ENCODE data around the gene OTULINL. TPM values are rescaled to one million over a fixed set of nuclear protein-coding genes. Genes with fewer than 3 reads are reported as not detected.

The OTULINL gene
- total and polyA plus RNA-seq, 4 experiments from 2014 or later = 17.8 to 39.6 (median 25.5) TPM

DNA sequence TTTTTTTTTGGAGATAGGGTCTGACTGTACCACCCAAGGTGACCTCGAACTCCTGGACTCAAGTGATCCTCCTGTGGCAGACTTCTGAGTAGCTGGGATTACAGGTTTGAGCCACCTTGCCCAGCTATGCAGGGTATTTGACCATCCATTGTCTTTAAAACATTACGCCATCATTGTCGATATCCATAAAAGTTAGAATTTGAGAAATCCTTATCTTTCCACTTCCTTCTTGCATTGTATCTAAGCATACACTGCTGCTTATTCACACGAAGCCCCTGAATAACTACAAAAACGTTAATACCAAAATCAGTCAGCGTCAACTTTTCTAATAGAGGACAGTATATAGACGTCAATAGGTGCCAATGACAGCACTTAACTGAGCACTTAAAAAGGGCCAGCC, 5.4 kb upstream of the OTULINL start:
- H3K27ac Mint-ChIP-seq = no peak overlapping the region
- H3K36me3 ChIP-seq (ENCODE audit: insufficient read depth, low read length) = no peaks in the 10 kb centered on the region
- no peaks in the 10 kb centered on the region for H3K27me3 ChIP-seq (ENCODE audit: insufficient read depth, low read length)
- H3K27ac ChIP-seq (ENCODE audit: low read depth, low read length) = no peak overlapping the region
- peaks cover 0 to 7% (median 2%) of the 10 kb centered on the region in 4 donors for H3K4me1 Mint-ChIP-seq
- peaks cover 1% of the 10 kb centered on the region for H3K4me1 ChIP-seq (ENCODE audit: insufficient read depth, low read length)
- no peaks in the 10 kb centered on the region for H3K27me3 Mint-ChIP-seq
- DNase-seq = no peak
- POLR2A ChIA-PET (ENCODE audit: partially characterized antibody) = no interaction called here
- CTCF ChIA-PET (ENCODE audit: partially characterized antibody) = no interaction called here
- H3K9me3 ChIP-seq (ENCODE audit: control insufficient read depth in 1 of 2, low read length in 2 of 2) = no peaks in the 10 kb centered on the region
- intact Hi-C loops (cut with micrococcal nuclease) = no loop called here
- H3K4me3 ChIP-seq (ENCODE audit: low read length in 2 of 2) = no peak overlapping the region
- H3K4me3 Mint-ChIP-seq = no peak overlapping the region
- H3K36me3 Mint-ChIP-seq = no peaks in the 10 kb centered on the region
- peaks cover 0 to 2% (median 0%) of the 10 kb centered on the region in 8 donors for H3K9me3 Mint-ChIP-seq

- Mint-ChIP-seq H3K4me1 (peaks cover under 1 to 8% (median 2%) of the 10 kb centered on the region in 4 donors), H3K9me3 (peaks cover 0 to 2% (median 0%) of the 10 kb centered on the region in 8 donors), H3K27ac (no peak overlapping the region), H3K27me3 (no peaks in the 10 kb centered on the region), H3K4me3 (no peak overlapping the region), H3K36me3 (no peaks in the 10 kb centered on the region)
- ChIA-PET POLR2A (ENCODE audit: partially characterized antibody) (no interaction called here), CTCF (ENCODE audit: partially characterized antibody) (interaction anchor here (1.0 to 1.1 kb wide), 2 partner anchors 14 to 72 kb away, joined by 3 read pairs; no protein-coding TSS in a partner anchor)
- H3K36me3 ChIP-seq (ENCODE audit: insufficient read depth, low read length) = no peaks in the 10 kb centered on the region
- peaks cover 3% of the 10 kb centered on the region for H3K4me1 ChIP-seq (ENCODE audit: insufficient read depth, low read length)
- no peak for DNase-seq
- no peaks in the 10 kb centered on the region for H3K9me3 ChIP-seq (ENCODE audit: control insufficient read depth in 1 of 2, low read length in 2 of 2)
- no peak overlapping the region for H3K27ac ChIP-seq (ENCODE audit: low read depth, low read length)
- H3K4me3 ChIP-seq (ENCODE audit: low read length in 2 of 2) = no peak overlapping the region
- intact Hi-C loops (cut with micrococcal nuclease) = no loop called here
- H3K27me3 ChIP-seq (ENCODE audit: insufficient read depth, low read length) = no peaks in the 10 kb centered on the region
Measured at GRCh38 chr5:14577079-14577725, 4.4 kb upstream of the OTULINL start.

DNA sequence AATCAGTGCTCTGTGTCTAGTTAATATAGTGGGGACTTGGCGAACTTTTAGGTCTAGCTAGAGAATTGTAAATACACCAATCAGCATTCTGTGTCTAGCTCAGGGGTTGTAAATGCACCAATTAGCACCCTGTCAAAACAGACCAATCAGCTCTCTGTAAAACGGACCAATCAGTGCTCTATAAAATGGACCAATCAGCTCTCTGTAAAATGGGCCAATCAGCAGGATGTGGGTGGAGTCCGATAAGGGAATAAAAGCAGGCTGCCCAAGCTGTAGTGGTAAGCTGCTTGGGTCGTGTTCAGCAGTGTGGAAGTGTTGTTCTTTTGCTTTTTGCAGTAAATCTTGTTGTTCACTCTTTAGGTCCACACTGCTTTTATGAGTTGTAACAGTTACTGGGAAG, 3.6 kb upstream of the OTULINL start:
- no peaks in the 10 kb centered on the region for H3K36me3 ChIP-seq (ENCODE audit: insufficient read depth, low read length)
- no peak overlapping the region for H3K27ac ChIP-seq (ENCODE audit: low read depth, low read length)
- intact Hi-C loops (cut with micrococcal nuclease) = no loop called here
- Mint-ChIP-seq H3K36me3 (peaks cover 0 to 2% of the 10 kb centered on the region in 2 donors), H3K9me3 (no peaks in the 10 kb centered on the region), H3K27ac (no peak overlapping the region), H3K27me3 (no peaks in the 10 kb centered on the region), H3K4me1 (peaks cover 3 to 16% (median 7%) of the 10 kb centered on the region in 4 donors), H3K4me3 (no peak overlapping the region)
- DNase-seq = no peak
- H3K9me3 ChIP-seq (ENCODE audit: control insufficient read depth in 1 of 2, low read length in 2 of 2) = no peaks in the 10 kb centered on the region
- peaks cover 8% of the 10 kb centered on the region for H3K4me1 ChIP-seq (ENCODE audit: insufficient read depth, low read length)
- H3K27me3 ChIP-seq (ENCODE audit: insufficient read depth, low read length) = no peaks in the 10 kb centered on the region
- H3K4me3 ChIP-seq (ENCODE audit: low read length in 2 of 2) = no peak overlapping the region
- POLR2A ChIA-PET (ENCODE audit: partially characterized antibody) = no interaction called here
- CTCF ChIA-PET (ENCODE audit: partially characterized antibody) = interaction anchor here (1.0 to 1.1 kb wide), 2 partner anchors 13 to 71 kb away, joined by 3 read pairs; no protein-coding TSS in a partner anchor

DNA sequence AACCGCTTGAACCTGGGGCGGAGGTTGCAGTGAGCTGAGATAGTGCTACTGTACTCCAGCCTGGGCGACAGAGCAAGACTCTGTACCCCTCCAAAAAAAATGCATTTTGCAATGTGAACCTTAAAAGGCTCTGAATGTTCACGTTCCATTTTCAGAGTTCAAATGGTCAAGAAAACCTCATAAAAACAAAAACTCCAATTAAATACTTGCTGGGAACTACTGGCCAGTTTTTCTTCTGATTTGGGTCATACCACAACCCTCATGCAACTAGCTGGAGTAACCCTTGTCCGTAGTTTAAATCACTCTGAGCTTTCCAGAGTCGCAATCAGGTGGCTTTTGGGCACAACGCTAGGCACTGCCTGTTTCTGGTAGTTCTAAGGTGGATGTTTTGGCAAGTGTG, 2.3 kb upstream of the OTULINL start:
- H3K9me3 ChIP-seq (ENCODE audit: control insufficient read depth in 1 of 2, low read length in 2 of 2) = no peaks in the 10 kb centered on the region
- no peak overlapping the region for H3K27ac ChIP-seq (ENCODE audit: low read depth, low read length)
- Mint-ChIP-seq H3K36me3 (peaks cover 0 to 4% of the 10 kb centered on the region in 2 donors), H3K27ac (no peak overlapping the region), H3K9me3 (no peaks in the 10 kb centered on the region), H3K27me3 (no peaks in the 10 kb centered on the region), H3K4me3 (no peak overlapping the region), H3K4me1 (peaks cover 9 to 29% (median 15%) of the 10 kb centered on the region in 4 donors)
- H3K4me1 ChIP-seq (ENCODE audit: insufficient read depth, low read length) = peaks cover 21% of the 10 kb centered on the region
- POLR2A ChIA-PET (ENCODE audit: partially characterized antibody) = no interaction called here
- DNase-seq = no peak
- intact Hi-C loops (cut with micrococcal nuclease) = no loop called here
- no peak overlapping the region for H3K4me3 ChIP-seq (ENCODE audit: low read length in 2 of 2)
- CTCF ChIA-PET (ENCODE audit: partially characterized antibody) = no interaction called here
- H3K36me3 ChIP-seq (ENCODE audit: insufficient read depth, low read length) = no peaks in the 10 kb centered on the region
- no peaks in the 10 kb centered on the region for H3K27me3 ChIP-seq (ENCODE audit: insufficient read depth, low read length)

DNA sequence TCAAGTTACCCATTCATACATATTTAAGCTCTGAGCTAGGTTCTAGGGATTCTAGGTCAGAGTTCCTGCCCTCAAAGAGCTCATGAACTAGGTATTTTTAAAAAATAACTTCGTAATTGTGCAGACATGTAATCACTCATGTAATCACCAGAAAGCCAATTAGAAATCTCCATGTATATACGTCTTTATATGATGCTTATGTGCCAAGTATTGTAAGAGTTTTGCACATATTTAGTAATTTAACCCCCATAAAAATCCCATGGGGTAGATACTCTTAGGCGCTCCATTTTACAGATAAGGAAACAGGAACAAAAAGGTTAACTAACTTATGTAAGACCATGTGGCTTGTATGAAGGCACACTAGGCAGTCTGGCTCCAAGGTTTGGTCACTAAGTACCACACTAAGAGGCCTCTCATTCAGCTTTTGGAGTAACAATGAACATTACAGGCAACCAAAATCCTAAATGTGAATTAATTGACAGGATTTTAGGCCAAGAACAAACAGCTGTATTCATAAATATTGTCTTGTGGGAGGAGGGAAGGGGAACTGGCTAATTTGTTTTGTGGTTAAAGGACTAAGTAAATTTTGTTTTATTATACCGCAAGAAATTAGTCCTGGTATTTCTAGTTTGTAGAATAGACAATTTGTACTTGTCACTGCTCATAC, 1.7 kb upstream of the OTULINL start:
- ChIA-PET CTCF (ENCODE audit: partially characterized antibody) (interaction anchor here (0.6 kb wide), 1 partner anchor 366 kb away, joined by 3 read pairs; no protein-coding TSS in a partner anchor), POLR2A (ENCODE audit: partially characterized antibody) (no interaction called here)
- peak overlapping the region in 1 of 7 donors; percentile 69 for H3K27ac Mint-ChIP-seq
- H3K4me3 Mint-ChIP-seq = peak overlapping the region in 3 of 8 donors; percentile 38 to 76 (median 47)
- peaks cover 13 to 35% (median 21%) of the 10 kb centered on the region in 4 donors for H3K4me1 Mint-ChIP-seq
- H3K9me3 Mint-ChIP-seq = peaks cover 0 to 2% (median 0%) of the 10 kb centered on the region in 8 donors
- no peak overlapping the region for H3K4me3 ChIP-seq (ENCODE audit: low read length in 2 of 2)
- no peak overlapping the region for H3K27ac ChIP-seq (ENCODE audit: low read depth, low read length)
- H3K36me3 ChIP-seq (ENCODE audit: insufficient read depth, low read length) = no peaks in the 10 kb centered on the region
- H3K27me3 Mint-ChIP-seq = no peaks in the 10 kb centered on the region
- intact Hi-C loops (cut with micrococcal nuclease) = loop anchor here (2.0 to 5.0 kb wide), 2 partner anchors 19 to 67 kb away; no protein-coding TSS in a partner anchor
- no peaks in the 10 kb centered on the region for H3K9me3 ChIP-seq (ENCODE audit: control insufficient read depth in 1 of 2, low read length in 2 of 2)
- peaks cover 3 to 5% of the 10 kb centered on the region in 2 donors for H3K36me3 Mint-ChIP-seq
- H3K4me1 ChIP-seq (ENCODE audit: insufficient read depth, low read length) = peaks cover 27% of the 10 kb centered on the region
- no peak for DNase-seq
- H3K27me3 ChIP-seq (ENCODE audit: insufficient read depth, low read length) = no peaks in the 10 kb centered on the region

DNA sequence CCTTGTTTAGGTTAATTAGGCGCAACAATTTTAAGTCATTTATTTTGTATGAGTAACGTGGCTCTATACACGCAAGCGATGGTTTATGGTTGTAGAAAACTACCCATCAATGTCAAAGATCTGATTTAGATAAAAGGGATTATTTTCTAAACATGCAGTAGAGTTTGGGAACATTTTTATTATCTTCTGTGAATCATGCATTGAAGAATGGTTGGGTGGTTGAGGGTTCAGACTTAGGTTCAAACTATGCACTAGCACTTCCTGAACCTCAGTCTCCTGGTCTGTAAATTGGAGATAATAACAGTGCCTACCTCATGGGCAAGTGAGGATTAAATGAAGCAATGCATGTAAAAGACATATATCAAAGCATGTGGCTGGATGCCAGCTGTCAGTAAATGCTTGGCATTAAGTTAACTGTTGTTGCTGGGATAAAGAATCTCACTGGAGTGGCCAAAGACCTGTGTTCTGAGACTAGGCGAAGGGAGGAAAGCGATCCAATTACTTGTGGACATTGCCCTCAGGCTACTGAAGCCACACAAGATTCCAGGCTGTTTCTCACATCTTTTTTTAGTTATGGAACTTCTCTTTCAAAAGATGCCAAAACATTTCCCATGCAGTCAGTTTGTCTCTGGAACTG, 1.1 kb upstream of the OTULINL start:
- POLR2A ChIA-PET (ENCODE audit: partially characterized antibody) = interaction anchor here (2.8 to 5.7 kb wide), 2 partner anchors 13 to 166 kb away, joined by 26 to 108 read pairs; no protein-coding TSS in a partner anchor
- Histone ChIP-seq H3K4me1 (ENCODE audit: insufficient read depth, low read length) (peaks cover 29% of the 10 kb centered on the region), H3K27me3 (ENCODE audit: insufficient read depth, low read length) (no peaks in the 10 kb centered on the region), H3K36me3 (ENCODE audit: insufficient read depth, low read length) (no peaks in the 10 kb centered on the region), H3K27ac (ENCODE audit: low read depth, low read length) (no peak overlapping the region), H3K4me3 (ENCODE audit: low read length in 2 of 2) (no peak overlapping the region), H3K9me3 (ENCODE audit: control insufficient read depth in 1 of 2, low read length in 2 of 2) (no peaks in the 10 kb centered on the region)
- no peak for DNase-seq
- Mint-ChIP-seq H3K4me1 (peaks cover 15 to 39% (median 25%) of the 10 kb centered on the region in 4 donors), H3K36me3 (peaks cover 4 to 5% of the 10 kb centered on the region in 2 donors), H3K4me3 (peak overlapping the region; percentile 37 to 77 (median 74)), H3K27me3 (no peaks in the 10 kb centered on the region), H3K27ac (peak overlapping the region in 5 of 7 donors; percentile 28 to 84 (median 44)), H3K9me3 (peaks cover 0 to 2% (median 0%) of the 10 kb centered on the region in 8 donors)
- intact Hi-C loops (cut with micrococcal nuclease) = loop anchor here (1.0 to 5.0 kb wide), 3 partner anchors 20 to 167 kb away; no protein-coding TSS in a partner anchor
- CTCF ChIA-PET (ENCODE audit: partially characterized antibody) = interaction anchor here (3.4 kb wide), 1 partner anchor 68 kb away, joined by 27 read pairs; no protein-coding TSS in a partner anchor

Data from CD4-positive, alpha-beta memory T cell (primary cell).